ENCODE results near the gene VMP1.
"Not testable (repeated sequence)": the region's sequence is repeated elsewhere in the genome, so short reads cannot be mapped to it uniquely, and the experiment has no call there.

Gene VMP1

GRCh38 chr17:59812139-59812538, 104.7 kb downstream of the VMP1 start:
- DNase-seq (ENCODE audit: low spot score) = no peak

- DNase-seq (ENCODE audit: low spot score) = no peak
Observed at GRCh38 chr17:59814276-59814675, 106.8 kb downstream of the VMP1 start.

GRCh38 chr17:59814685-59815084, 107.2 kb downstream of the VMP1 start:
- DNase-seq (ENCODE audit: low spot score) = no peak

- no peak for DNase-seq (ENCODE audit: low spot score)
Observed at GRCh38 chr17:59815965-59816364, 108.5 kb downstream of the VMP1 start.

GRCh38 chr17:59825533-59826322, 118.3 kb downstream of the VMP1 start:
- no peak for DNase-seq (ENCODE audit: low spot score)

GRCh38 chr17:59826706-59827453, 119.4 kb downstream of the VMP1 start:
- DNase-seq (ENCODE audit: low spot score) = no peak

GRCh38 chr17:59827721-59828477, 120.4 kb downstream of the VMP1 start:
- DNase-seq (ENCODE audit: low spot score) = no peak

- no peak for DNase-seq (ENCODE audit: low spot score)
Observed at GRCh38 chr17:59828478-59828760, 121.0 kb downstream of the VMP1 start.

GRCh38 chr17:59828819-59829216, 121.4 kb downstream of the VMP1 start:
- not testable (repeated sequence) for DNase-seq (ENCODE audit: low spot score)

- no peak for DNase-seq (ENCODE audit: low spot score)
Observed at GRCh38 chr17:59829217-59830006, 122.0 kb downstream of the VMP1 start.

GRCh38 chr17:59830007-59830630, 122.7 kb downstream of the VMP1 start:
- no peak for DNase-seq (ENCODE audit: low spot score)

- DNase-seq (ENCODE audit: low spot score) = no peak
Observed at GRCh38 chr17:59830846-59831486, 123.5 kb downstream of the VMP1 start.

GRCh38 chr17:59832883-59833379, 125.5 kb downstream of the VMP1 start:
- DNase-seq (ENCODE audit: low spot score) = no peak

GRCh38 chr17:59837308-59838051, 130.0 kb downstream of the VMP1 start:
- DNase-seq (ENCODE audit: low spot score) = peak; percentile 76

GRCh38 chr17:59838052-59838916, 130.8 kb downstream of the VMP1 start:
- no peak for DNase-seq (ENCODE audit: low spot score)

GRCh38 chr17:59839651-59840328, 132.3 kb downstream of the VMP1 start:
- no peak for DNase-seq (ENCODE audit: low spot score)

- DNase-seq (ENCODE audit: low spot score) = no peak
Observed at GRCh38 chr17:59840329-59841090, 133.1 kb downstream of the VMP1 start.
